SU-DHL-6 (cell line): ENCODE data around the gene PLEKHA6.

Experiments
- H2AFZ ChIP-seq: fragments of 200-600 bp; sonication (generic); 2 replicates; pipeline ENCODE4 v1.6.1; 2014; ENCODE audit warnings: low read depth, mild to moderate bottlenecking, moderate library complexity, mixed read lengths, antibody characterized with exemption, low read length; ENCODE audit not compliant: severe bottlenecking
- H3F3A ChIP-seq: fragments of 200-600 bp; shearing (Covaris generic); 2 replicates; pipeline ENCODE4 v1.6.0; 2016; ENCODE audit warnings: antibody characterized with exemption, mild to moderate bottlenecking; ENCODE audit not compliant: insufficient read depth
- H3K27ac ChIP-seq: fragments of 200-600 bp; sonication (generic); 2 replicates; pipeline ENCODE4 v1.5.1; 2016; ENCODE audit warnings: low read depth, mild to moderate bottlenecking, low read length, moderate library complexity, mixed read lengths
- H3K27me3 ChIP-seq: fragments of 200-600 bp; sonication (generic), shearing (Covaris generic); 2 replicates; pipeline ENCODE4 v1.6.0; 2014; ENCODE audit warnings: mild to moderate bottlenecking, low read length
- H3K36me3 ChIP-seq: fragments of 200-600 bp; sonication (generic); 2 replicates; pipeline ENCODE4 v1.6.1; 2014; ENCODE audit warnings: mild to moderate bottlenecking, low read length, mixed read lengths
- H3K4me2 ChIP-seq: fragments of 300-600, 200-600 bp; shearing (Covaris generic), sonication (generic); 2 replicates; pipeline ENCODE4 v1.6.0; 2014; ENCODE audit warnings: low read length, low read depth, mild to moderate bottlenecking; ENCODE audit not compliant: poor library complexity, severe bottlenecking
- H3K4me3 ChIP-seq: fragments of 200-600 bp; sonication (generic); 2 replicates; pipeline ENCODE4 v1.5.1; 2014; ENCODE audit warnings: antibody characterized with exemption, low read length, mild to moderate bottlenecking, mixed read lengths; ENCODE audit not compliant: insufficient read depth, poor library complexity, severe bottlenecking
- H3K79me2 ChIP-seq: fragments of 200-600 bp; sonication (generic); 2 replicates; pipeline ENCODE4 v1.6.1; 2014; ENCODE audit warnings: mild to moderate bottlenecking, low read length, moderate library complexity; ENCODE audit not compliant: insufficient read depth
- H3K9ac ChIP-seq: fragments of 200-600 bp; sonication (generic); 2 replicates; pipeline ENCODE4 v1.7.0; 2014; ENCODE audit warnings: mild to moderate bottlenecking, low read length
- H3K9me2 ChIP-seq: fragments of 200-600 bp; sonication (generic); replicated peaks from 2 replicates; pipeline ENCODE4 v1.6.1; 2014; ENCODE audit warnings: low read length; ENCODE audit not compliant: insufficient read depth
- H3K9me3 ChIP-seq: fragments of 200-600 bp; sonication (generic); 2 replicates; pipeline ENCODE4 v1.6.1; 2014; ENCODE audit warnings: low read length, mixed read lengths; ENCODE audit not compliant: insufficient read depth
- H4K20me1 ChIP-seq: fragments of 200-600 bp; sonication (generic); 2 replicates; pipeline ENCODE4 v1.6.1; 2014; ENCODE audit warnings: low read depth, mild to moderate bottlenecking, antibody characterized with exemption, low read length, moderate library complexity, mixed read lengths
- CTCF ChIP-seq: fragments of 200-600 bp; sonication (generic); IDR thresholded peaks from one replicate; pipeline ENCODE4 v1.5.1; 2017; ENCODE audit warnings: antibody characterized with exemption, mild to moderate bottlenecking, low read length, moderate library complexity; ENCODE audit not compliant: insufficient read depth, poor library complexity, severe bottlenecking
- EZH2phosphoT487 ChIP-seq: fragments of 200-600 bp; sonication (generic), shearing (Covaris generic); conservative IDR thresholded peaks from 2 replicates; pipeline ENCODE4 v1.6.1; 2018; ENCODE audit warnings: mild to moderate bottlenecking, antibody characterized with exemption, low read length, moderate library complexity, mixed read lengths

The PLEKHA6 gene

DNA sequence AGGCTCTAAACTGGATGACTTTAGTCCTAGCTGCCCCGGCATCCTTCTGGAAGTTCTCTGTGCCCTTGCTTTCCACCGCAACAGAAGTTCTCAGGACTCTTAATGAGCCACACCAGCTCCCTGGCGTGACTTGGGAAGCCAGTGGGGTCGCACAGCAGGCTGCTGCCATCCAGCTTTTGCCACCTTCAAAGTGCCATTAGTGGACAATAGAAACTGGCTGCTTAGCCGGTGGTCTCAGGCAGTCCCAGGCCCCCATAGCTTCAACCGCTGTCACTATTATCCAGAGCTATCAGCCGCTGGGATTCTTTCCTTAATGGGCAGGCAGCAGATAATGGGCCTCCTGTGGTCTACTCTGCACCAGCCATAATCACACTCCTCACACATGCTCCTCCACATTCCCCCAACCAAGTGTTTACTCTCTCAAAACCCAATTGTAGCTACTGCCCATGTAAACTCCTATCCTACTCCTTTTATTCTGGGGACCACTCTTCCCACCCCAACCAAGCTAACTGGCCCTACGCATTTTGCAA is 37.3 kb downstream of the PLEKHA6 start:
- Histone ChIP-seq H3K36me3 (no peaks in the 10 kb centered on the region), H4K20me1 (no peaks in the 10 kb centered on the region), H2AFZ (no peak overlapping the region), H3K9me2 (no peaks in the 10 kb centered on the region), H3K9ac (no peak overlapping the region), H3K9me3 (no peaks in the 10 kb centered on the region), H3K27ac (no peak overlapping the region), H3K79me2 (no peaks in the 10 kb centered on the region), H3K4me3 (no peak overlapping the region), H3K27me3 (no peaks in the 10 kb centered on the region), H3K4me2 (no peak overlapping the region), H3F3A (no peaks in the 10 kb centered on the region)
- TF ChIP-seq CTCF (no peak), EZH2phosphoT487 (no peak)

- Histone ChIP-seq H3K36me3 (no peaks in the 10 kb centered on the region), H3K4me3 (no peak overlapping the region), H3K27me3 (no peaks in the 10 kb centered on the region), H3K9me2 (no peaks in the 10 kb centered on the region), H2AFZ (no peak overlapping the region), H3K79me2 (no peaks in the 10 kb centered on the region), H3K4me2 (no peak overlapping the region), H3K9me3 (no peaks in the 10 kb centered on the region), H3K9ac (no peak overlapping the region), H3K27ac (no peak overlapping the region), H4K20me1 (no peaks in the 10 kb centered on the region), H3F3A (no peaks in the 10 kb centered on the region)
- TF ChIP-seq CTCF, result no peak
Observed at GRCh38 chr1:204321665-204322064, 38.1 kb downstream of the PLEKHA6 start.

DNA sequence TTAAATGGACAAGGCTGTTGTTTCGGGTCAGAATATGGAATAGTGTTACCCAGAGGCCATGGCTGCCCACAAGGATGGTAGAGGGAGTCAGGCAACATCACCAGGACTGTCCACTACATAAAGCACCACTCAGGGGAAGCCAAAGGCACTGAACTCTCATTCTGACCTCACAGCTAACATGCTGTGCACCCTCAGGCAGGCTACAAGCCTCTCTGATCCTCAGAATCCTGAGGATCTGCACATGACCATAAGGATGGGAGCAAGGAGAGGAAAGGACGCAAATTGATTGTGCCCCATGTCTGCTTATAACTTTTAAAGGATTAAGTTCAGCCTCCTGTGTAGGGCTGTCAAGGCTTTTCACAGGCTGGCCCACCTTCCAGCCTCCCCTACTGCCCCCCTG is 38.7 kb downstream of the PLEKHA6 start:
- Histone ChIP-seq H3K27me3 (no peaks in the 10 kb centered on the region), H3K36me3 (no peaks in the 10 kb centered on the region), H2AFZ (no peak overlapping the region), H3K27ac (no peak overlapping the region), H3F3A (no peaks in the 10 kb centered on the region), H4K20me1 (no peaks in the 10 kb centered on the region), H3K9ac (no peak overlapping the region), H3K9me2 (no peaks in the 10 kb centered on the region), H3K4me2 (no peak overlapping the region), H3K9me3 (no peaks in the 10 kb centered on the region), H3K4me3 (no peak overlapping the region), H3K79me2 (no peaks in the 10 kb centered on the region)
- no peak for TF ChIP-seq CTCF
- no peak for TF ChIP-seq EZH2phosphoT487
